GM18519 (cell line): Measurements from ENCODE around the gene PDE8A.
"Not testable (repeated sequence)": the region's sequence is repeated elsewhere in the genome, so short reads cannot be mapped to it uniquely, and the experiment has no call there.

Experiments
- ATAC-seq: cut with Tn5 transposase; IDR thresholded peaks from one replicate; pipeline ENCODE4 v1.9.1; 2021; ENCODE audit warnings: mild to moderate bottlenecking, moderate library complexity; ENCODE audit not compliant: unreplicated experiment, low FRiP score

PDE8A gene

GRCh38 chr15:85157344-85157743 lies 175.7 kb downstream of the PDE8A start:
- no peak for ATAC-seq

GRCh38 chr15:85162237-85162636 lies 180.6 kb downstream of the PDE8A start:
- ATAC-seq, result no peak

GRCh38 chr15:85164841-85165466 lies 183.3 kb downstream of the PDE8A start:
- no peak for ATAC-seq

- ATAC-seq, result no peak
Observed at GRCh38 chr15:85167568-85167967, 185.9 kb downstream of the PDE8A start.

GRCh38 chr15:85168642-85169173 lies 187.1 kb downstream of the PDE8A start:
- no peak for ATAC-seq

GRCh38 chr15:85171736-85172135 lies 190.1 kb downstream of the PDE8A start:
- ATAC-seq, result no peak

GRCh38 chr15:85172846-85173490 lies 191.3 kb downstream of the PDE8A start:
- ATAC-seq, result no peak

- ATAC-seq, result not testable (repeated sequence)
Observed at GRCh38 chr15:85173630-85174029, 192.0 kb downstream of the PDE8A start.

GRCh38 chr15:85174521-85174920 lies 192.9 kb downstream of the PDE8A start:
- ATAC-seq, result no peak

- not testable (repeated sequence) for ATAC-seq
Observed at GRCh38 chr15:85177042-85177515, 195.4 kb downstream of the PDE8A start.

GRCh38 chr15:85178308-85178707 lies 196.7 kb downstream of the PDE8A start:
- no peak for ATAC-seq

- no peak for ATAC-seq
Observed at GRCh38 chr15:85179700-85180099, 198.0 kb downstream of the PDE8A start.

GRCh38 chr15:85185350-85185749 lies 203.7 kb downstream of the PDE8A start:
- not testable (repeated sequence) for ATAC-seq

GRCh38 chr15:85188171-85188577 lies 206.5 kb downstream of the PDE8A start:
- not testable (repeated sequence) for ATAC-seq
